A375 (cell line): ENCODE results near the gene CYP4Z1. TPM values are rescaled to one million over a fixed set of nuclear protein-coding genes. Genes with fewer than 3 reads are reported as not detected.

Experiments used
- total RNA-seq: library from RNA; depleted of rRNA; stranded (reverse); fragments of >200 nt; shearing (Covaris generic); gene quantifications from 2 replicates; pipeline ENCODE4 v1.2.3, GENCODE V29; 2014; rRNA removed

CYP4Z1 gene, protein sequence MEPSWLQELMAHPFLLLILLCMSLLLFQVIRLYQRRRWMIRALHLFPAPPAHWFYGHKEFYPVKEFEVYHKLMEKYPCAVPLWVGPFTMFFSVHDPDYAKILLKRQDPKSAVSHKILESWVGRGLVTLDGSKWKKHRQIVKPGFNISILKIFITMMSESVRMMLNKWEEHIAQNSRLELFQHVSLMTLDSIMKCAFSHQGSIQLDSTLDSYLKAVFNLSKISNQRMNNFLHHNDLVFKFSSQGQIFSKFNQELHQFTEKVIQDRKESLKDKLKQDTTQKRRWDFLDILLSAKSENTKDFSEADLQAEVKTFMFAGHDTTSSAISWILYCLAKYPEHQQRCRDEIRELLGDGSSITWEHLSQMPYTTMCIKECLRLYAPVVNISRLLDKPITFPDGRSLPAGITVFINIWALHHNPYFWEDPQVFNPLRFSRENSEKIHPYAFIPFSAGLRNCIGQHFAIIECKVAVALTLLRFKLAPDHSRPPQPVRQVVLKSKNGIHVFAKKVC
- not detected in 2 replicates for total RNA-seq

GRCh38 chr1:47067097-47067594 is at the start of gene CYP4Z1:
Gene CYP4Z1, plus strand, starts transcription at chr1:47067231. Its CDS starts 260 bp downstream, at chr1:47067491.

GRCh38 chr1:47023268-47024140 is 43.5 kb upstream of the CYP4Z1 start, which contains the start of gene CYP4X1:
Gene CYP4X1, plus strand, starts transcription at chr1:47023669. Its CDS starts 149 bp downstream, at chr1:47023818.

GRCh38 chr1:47137198-47137597 is 70.2 kb downstream of the CYP4Z1 start, which contains the start of gene CYP4A22:
Gene CYP4A22, plus strand, starts transcription at chr1:47137441. Its CDS starts 45 bp downstream, at chr1:47137486.

Other genes with a start within 250 kb of the CYP4Z1 start
- not detected in 2 replicates for gene CYP4A11, start 125.8 kb upstream of the CYP4Z1 start, total RNA-seq
- 1.3 TPM in 2 replicates for gene CYP4X1, start 43.6 kb upstream of the CYP4Z1 start, total RNA-seq
- gene CYP4A22, start 70.2 kb downstream of the CYP4Z1 start, total RNA-seq: not detected in 2 replicates
- gene PDZK1IP1, start 122.8 kb downstream of the CYP4Z1 start, total RNA-seq: not detected in 2 replicates
- 0.04 and 0.05 TPM in 2 replicates for gene TAL1, start 165.0 kb downstream of the CYP4Z1 start, total RNA-seq
- 19.9 TPM in 2 replicates for gene STIL, start 246.9 kb downstream of the CYP4Z1 start, total RNA-seq